Endothelial cell of umbilical vein (primary cell): ENCODE measurements around the gene CHRND. TPM values are rescaled to one million over a fixed set of nuclear protein-coding genes. Genes with fewer than 3 reads are reported as not detected.

Experiments
- BruUV-seq: library from RNA; stranded (reverse); fragments of 400-500 nt; replicated peaks from 2 replicates; lab custom pipeline; 2021; lab: Mats Ljungman, UMichigan
- CTCF ChIA-PET: fragments of 300-600, 350-600 bp; sonication (Branson Sonifier 250); formaldehyde crosslinking; loops from one replicate; lab custom pipeline; 2021; ENCODE audit warnings: antibody characterized with exemption, inconsistent platforms; lab: Charles Lee
- POLR2A ChIA-PET: fragments of 300-600, 350-600 bp; sonication (Branson Sonifier 250); formaldehyde crosslinking; loops from one replicate; lab custom pipeline; 2021; ENCODE audit warnings: antibody characterized with exemption, inconsistent platforms; lab: Charles Lee
- DNase-seq: peaks from one replicate; pipeline ENCODE4 v3.0.0-alpha.2; 2011; ENCODE audit warnings: low read depth, low spot score
- FAIRE-seq: peaks from 2 replicates; lab custom pipeline; 2011; peaks lifted over from hg19 to GRCh38; lab: Jason Lieb, UNC
- H2AFZ ChIP-seq: 2 replicates; pipeline ENCODE4 v1.6.0; 2012; ENCODE audit warnings: low read depth, low read length, control low read depth, inconsistent platforms
- H3K27ac ChIP-seq: 2 replicates; pipeline ENCODE4 v1.5.1; 2011; ENCODE audit warnings: low read depth, mild to moderate bottlenecking, control low read depth, low read length, moderate library complexity; ENCODE audit not compliant: insufficient read depth
- H3K27me3 ChIP-seq, 2 experiments: 2 replicates each; pipeline versions ENCODE4 v1.6.0 to v1.6.1; 2011; ENCODE audit warnings: low read length in 2 of 2, mixed read lengths in 1 of 2; ENCODE audit not compliant: control insufficient read depth in 2 of 2, insufficient read depth in 2 of 2
- H3K36me3 ChIP-seq, 2 experiments: 2 replicates in 1 of 2; 3 replicates in 1 of 2; pipeline ENCODE4 v1.5.1; 2011; ENCODE audit warnings: low read length in 2 of 2, mild to moderate bottlenecking in 1 of 2, moderate library complexity in 1 of 2; ENCODE audit not compliant: control insufficient read depth in 2 of 2, insufficient read depth in 2 of 2; ENCODE audit errors: extremely low read depth in 1 of 2
- H3K4me1 ChIP-seq: 3 replicates; pipeline ENCODE4 v1.5.1; 2011; ENCODE audit warnings: mild to moderate bottlenecking, low read length; ENCODE audit not compliant: control insufficient read depth, insufficient read depth; ENCODE audit errors: extremely low read depth
- H3K4me2 ChIP-seq: 2 replicates; pipeline ENCODE4 v1.6.1; 2011; ENCODE audit warnings: low read length, control low read depth, mixed read lengths; ENCODE audit not compliant: insufficient read depth
- H3K4me3 ChIP-seq, 3 experiments: fragments of 200-600 bp in 1 of 3; sonication (generic), shearing (Covaris generic) in 1 of 3; replicated peaks in 1 of 3; 2 replicates each; pipeline ENCODE4 v1.5.1; 2011 to 2016; ENCODE audit warnings: control low read depth in 3 of 3, low read length in 3 of 3, mild to moderate bottlenecking in 2 of 3, inconsistent platforms in 1 of 3, low read depth in 1 of 3, moderate library complexity in 1 of 3; ENCODE audit not compliant: insufficient read depth in 1 of 3
- H3K79me2 ChIP-seq: 2 replicates; pipeline ENCODE4 v1.6.0; 2012; ENCODE audit warnings: low read length, inconsistent platforms; ENCODE audit not compliant: control insufficient read depth, insufficient read depth
- H3K9ac ChIP-seq: replicated peaks from 2 replicates; pipeline ENCODE3; 2011; ENCODE audit warnings: low read length, control low read depth; ENCODE audit not compliant: insufficient read depth; ENCODE audit errors: extremely low read depth
- H3K9me1 ChIP-seq: replicated peaks from 3 replicates; pipeline ENCODE4 v1.6.0; 2011; ENCODE audit warnings: mild to moderate bottlenecking, low read length; ENCODE audit not compliant: control insufficient read depth, insufficient read depth; ENCODE audit errors: extremely low read depth
- H3K9me3 ChIP-seq: replicated peaks from 2 replicates; pipeline ENCODE4 v1.5.1; 2012; ENCODE audit warnings: low read length, inconsistent platforms; ENCODE audit not compliant: control insufficient read depth, insufficient read depth
- H4K20me1 ChIP-seq: replicated peaks from 2 replicates; pipeline ENCODE3; 2011; ENCODE audit warnings: mild to moderate bottlenecking, low read length; ENCODE audit not compliant: control insufficient read depth, insufficient read depth; ENCODE audit errors: extremely low read depth
- EZH2 ChIP-seq: IDR thresholded peaks from 2 replicates; pipeline ENCODE4 v1.6.1; 2012; ENCODE audit warnings: borderline replicate concordance, low read depth, mild to moderate bottlenecking, moderate library complexity, low read length, inconsistent platforms; ENCODE audit not compliant: severe bottlenecking
- FOS ChIP-seq: IDR thresholded peaks from 2 replicates; pipeline ENCODE4 v1.6.1; 2011; ENCODE audit warnings: mild to moderate bottlenecking, low read length, moderate library complexity, borderline replicate concordance; ENCODE audit not compliant: insufficient read depth
- GATA2 ChIP-seq: IDR thresholded peaks from 2 replicates; pipeline ENCODE4 v1.7.0; 2011; ENCODE audit warnings: low read depth, mild to moderate bottlenecking, moderate library complexity, mixed read lengths, low read length; ENCODE audit not compliant: insufficient read length, insufficient read depth
- JUN ChIP-seq: IDR thresholded peaks from 2 replicates; pipeline ENCODE4 v1.6.1; 2011; ENCODE audit warnings: borderline replicate concordance, low read depth; ENCODE audit not compliant: insufficient read length, insufficient read depth
- MYC ChIP-seq: IDR thresholded peaks from one replicate; pipeline ENCODE4 v1.6.1; 2011; ENCODE audit warnings: mild to moderate bottlenecking, low read depth, low read length
- POLR2A ChIP-seq: IDR thresholded peaks from 2 replicates; pipeline ENCODE4 v1.6.1; 2012; ENCODE audit warnings: low read depth, mild to moderate bottlenecking, control low read depth, low read length
- POLR2AphosphoS5 ChIP-seq: IDR thresholded peaks from 2 replicates; pipeline ENCODE4 v1.6.1; 2012; ENCODE audit warnings: low read depth, mild to moderate bottlenecking, control low read depth, low read length, moderate library complexity; ENCODE audit not compliant: insufficient read depth
- dilution Hi-C: fragments of 300-500 bp; cut with MboI; formaldehyde crosslinking; loops from one replicate; pipeline ENCODE4 v1.15.0; 2019; ENCODE audit warnings: low sequenced_read_pairs; ENCODE audit not compliant: extremely low pct_ligation_motif_present
- intact Hi-C: fragments of 100-400 bp; cut with micrococcal nuclease; formaldehyde crosslinking; loops from one replicate; pipeline ENCODE4 v1.10.0; 2022
- polyA plus RNA-seq, 4 experiments: library from polyadenylated mRNA; depleted of rRNA in 3 of 4; stranded (reverse) in 3 of 4; unstranded in 1 of 4; fragments of >200 nt; gene quantifications; 2 replicates each; pipeline versions ENCODE4 v1.2.1 to v1.2.3, GENCODE V29; 2011 to 2012; ENCODE audit warnings: missing spikeins in 1 of 4
- total RNA-seq: library from RNA; stranded (reverse); gene quantifications from 2 replicates; pipeline ENCODE4 v1.2.3, GENCODE V29; 2021
- TF ChIP-seq, protein P1 (sequence below): IDR thresholded peaks from 2 replicates; pipeline ENCODE4 v1.6.1; 2011; ENCODE audit not compliant: insufficient read depth, insufficient read length
- TF ChIP-seq, protein P2 (sequence below), 2 donors: IDR thresholded peaks; 1 replicate in 1 of 2; 2 replicates in 1 of 2; pipeline ENCODE4 v1.5.1; 2011; ENCODE audit warnings: low read length in 2 of 2, mild to moderate bottlenecking in 2 of 2, moderate library complexity in 2 of 2, control low read depth in 1 of 2, inconsistent platforms in 1 of 2, low read depth in 1 of 2; ENCODE audit not compliant: insufficient read depth in 1 of 2; ENCODE audit errors: extremely low read depth in 1 of 2

The CHRND gene
- total and polyA plus RNA-seq, 2 donors (not counting 3 experiments of a cell fraction or from before 2014, with no cell fraction given): not detected

GRCh38 chr2:232522623-232523401 lies 3.1 kb upstream of the CHRND start:
- Histone ChIP-seq H3K4me1 (no peaks in the 10 kb centered on the region), H3K4me3 (no peak overlapping the region), H3K27ac (no peak overlapping the region), H2AFZ (no peak overlapping the region), H3K4me2 (no peak overlapping the region), H3K9ac (no peak overlapping the region), H3K79me2 (no peaks in the 10 kb centered on the region), H3K36me3 (no peaks in the 10 kb centered on the region), H3K9me3 (no peaks in the 10 kb centered on the region), H4K20me1 (no peaks in the 10 kb centered on the region), H3K9me1 (no peaks in the 10 kb centered on the region), H3K27me3 (peaks cover 21 to 31% of the 10 kb centered on the region in 2 experiments)
- ChIA-PET CTCF (interaction anchor here (0.9 to 4.6 kb wide), 8 partner anchors 7 to 672 kb away, joined by 3 to 44 read pairs (median 4); partner anchors contain the start of genes EIF4E2 and TIGD1), POLR2A (no interaction called here)
- no TSS peak for BruUV-seq
- dilution Hi-C loops: no loop called here
- no peak for FAIRE-seq
- intact Hi-C loops: loop anchor here (5.0 kb wide), 1 partner anchor 616 kb away; no protein-coding TSS in a partner anchor
- TF ChIP-seq POLR2AphosphoS5 (no peak), POLR2A (no peak), FOS (no peak), JUN (no peak), EZH2 (no peak), MYC (no peak), GATA2 (no peak)
- TF ChIP-seq, protein P1, sequence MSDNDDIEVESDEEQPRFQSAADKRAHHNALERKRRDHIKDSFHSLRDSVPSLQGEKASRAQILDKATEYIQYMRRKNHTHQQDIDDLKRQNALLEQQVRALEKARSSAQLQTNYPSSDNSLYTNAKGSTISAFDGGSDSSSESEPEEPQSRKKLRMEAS: no peak
- TF ChIP-seq, protein P2, sequence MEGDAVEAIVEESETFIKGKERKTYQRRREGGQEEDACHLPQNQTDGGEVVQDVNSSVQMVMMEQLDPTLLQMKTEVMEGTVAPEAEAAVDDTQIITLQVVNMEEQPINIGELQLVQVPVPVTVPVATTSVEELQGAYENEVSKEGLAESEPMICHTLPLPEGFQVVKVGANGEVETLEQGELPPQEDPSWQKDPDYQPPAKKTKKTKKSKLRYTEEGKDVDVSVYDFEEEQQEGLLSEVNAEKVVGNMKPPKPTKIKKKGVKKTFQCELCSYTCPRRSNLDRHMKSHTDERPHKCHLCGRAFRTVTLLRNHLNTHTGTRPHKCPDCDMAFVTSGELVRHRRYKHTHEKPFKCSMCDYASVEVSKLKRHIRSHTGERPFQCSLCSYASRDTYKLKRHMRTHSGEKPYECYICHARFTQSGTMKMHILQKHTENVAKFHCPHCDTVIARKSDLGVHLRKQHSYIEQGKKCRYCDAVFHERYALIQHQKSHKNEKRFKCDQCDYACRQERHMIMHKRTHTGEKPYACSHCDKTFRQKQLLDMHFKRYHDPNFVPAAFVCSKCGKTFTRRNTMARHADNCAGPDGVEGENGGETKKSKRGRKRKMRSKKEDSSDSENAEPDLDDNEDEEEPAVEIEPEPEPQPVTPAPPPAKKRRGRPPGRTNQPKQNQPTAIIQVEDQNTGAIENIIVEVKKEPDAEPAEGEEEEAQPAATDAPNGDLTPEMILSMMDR (IDR thresholded peaks at IDR 0.05; ENCODE audit: extremely low read depth in 1 of 2, insufficient read depth in 1 of 2, low read depth in 1 of 2, low read length in 2 of 2): no peak
- DNase-seq: no peak
